GM19025 (cell line): Measurements from ENCODE around the gene EIF4EBP2.
A peak's percentile ranks its signal among the peaks of the same experiment; 100 is the strongest.

Experiments
- ATAC-seq: cut with Tn5 transposase; IDR thresholded peaks from one replicate; pipeline ENCODE4 v1.9.1; 2021; ENCODE audit warnings: mild to moderate bottlenecking, low read depth, moderate library complexity; ENCODE audit not compliant: unreplicated experiment

Gene EIF4EBP2

DNA sequence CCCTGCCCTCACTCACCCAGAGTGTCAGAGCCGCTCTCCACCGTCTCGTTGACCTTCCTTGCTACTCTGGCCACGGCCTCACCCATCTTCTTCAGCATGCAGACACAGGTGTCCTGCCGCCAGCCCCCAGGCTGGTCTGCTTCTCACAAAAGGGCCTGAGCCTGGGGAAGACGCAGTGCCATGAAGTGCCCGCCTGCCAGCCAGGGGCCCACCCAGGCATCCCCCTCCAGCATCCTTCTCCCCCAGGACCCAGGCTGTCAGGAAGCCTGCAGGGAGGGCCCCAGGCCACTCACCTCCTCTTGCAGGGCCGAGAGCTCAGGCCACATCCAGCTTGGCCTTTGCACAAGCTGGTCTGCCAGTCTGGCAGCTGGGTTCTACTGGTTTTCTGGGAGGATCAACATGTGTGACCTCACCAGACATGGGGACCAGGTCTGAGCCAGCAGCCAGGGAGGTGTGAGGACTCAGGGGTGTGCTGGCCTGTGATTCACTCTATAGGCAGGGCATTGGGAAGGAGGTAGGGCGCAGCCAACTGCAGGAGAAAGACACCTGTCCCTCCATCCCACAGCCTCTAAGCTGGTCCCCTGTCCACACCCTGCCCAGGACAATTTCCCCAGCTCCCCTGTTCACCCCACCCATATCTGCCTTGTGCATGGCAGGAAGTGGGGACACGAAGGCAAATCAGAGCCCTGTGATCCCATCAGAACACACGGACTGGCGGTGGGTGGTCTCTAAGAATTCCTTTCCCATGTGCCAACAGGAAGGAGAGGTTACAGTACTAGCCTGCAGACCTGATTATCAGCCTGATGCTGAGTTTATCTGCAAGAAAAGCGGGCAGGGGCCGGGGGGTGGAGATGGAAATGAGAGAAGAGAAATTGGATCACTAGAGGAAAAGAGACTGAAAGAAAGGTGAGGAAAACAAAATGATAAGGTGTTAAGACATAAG is 27.2 kb upstream of the EIF4EBP2 start:
- no peak for ATAC-seq

DNA sequence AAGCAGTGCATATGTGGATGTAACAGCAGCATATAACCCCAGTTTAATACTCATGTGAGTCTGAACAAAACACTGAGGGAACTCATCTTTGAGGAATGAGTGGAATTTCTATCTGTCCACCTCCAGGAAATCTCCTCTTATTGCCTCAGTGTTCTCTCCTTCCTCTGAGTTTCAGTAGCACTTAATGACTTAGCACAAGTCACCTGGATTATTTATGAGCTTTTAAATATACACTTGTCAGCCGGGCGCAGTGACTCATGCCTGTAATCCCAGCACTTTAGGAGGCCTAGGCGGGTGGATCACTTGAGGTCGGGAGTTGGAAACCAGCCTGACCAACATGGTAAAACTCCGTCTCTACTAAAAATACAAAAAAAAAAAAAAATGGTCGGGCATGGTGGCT is 25.8 kb upstream of the EIF4EBP2 start:
- no peak for ATAC-seq

DNA sequence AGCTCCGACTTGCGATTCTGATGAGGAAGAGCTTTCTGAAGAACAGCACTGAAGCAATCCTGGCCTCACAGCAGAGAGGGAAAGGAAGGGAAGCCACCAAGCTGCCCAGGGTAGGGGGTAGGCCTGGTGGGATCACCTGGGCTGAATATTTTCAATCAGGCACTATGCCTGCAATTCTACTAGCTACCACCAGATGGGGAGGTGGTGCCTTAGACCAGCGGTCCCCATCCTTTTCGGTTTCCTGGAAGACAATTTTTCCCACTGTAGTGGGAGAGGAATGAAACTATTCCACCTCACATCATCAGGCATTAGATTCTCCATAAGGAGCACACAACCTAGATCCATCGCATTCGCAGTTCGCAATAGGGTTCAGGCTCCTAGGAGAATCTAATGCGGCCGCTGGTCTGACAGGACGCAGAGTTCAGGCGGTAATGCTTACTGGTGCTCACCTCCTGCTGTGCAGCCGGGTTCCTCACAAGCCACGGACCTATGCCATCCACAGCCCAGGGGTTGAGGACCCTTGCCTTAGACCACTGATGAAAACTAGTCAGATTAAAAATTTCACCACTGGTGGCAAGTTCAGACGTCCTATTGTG is 24.3 kb upstream of the EIF4EBP2 start:
- ATAC-seq, result no peak

DNA sequence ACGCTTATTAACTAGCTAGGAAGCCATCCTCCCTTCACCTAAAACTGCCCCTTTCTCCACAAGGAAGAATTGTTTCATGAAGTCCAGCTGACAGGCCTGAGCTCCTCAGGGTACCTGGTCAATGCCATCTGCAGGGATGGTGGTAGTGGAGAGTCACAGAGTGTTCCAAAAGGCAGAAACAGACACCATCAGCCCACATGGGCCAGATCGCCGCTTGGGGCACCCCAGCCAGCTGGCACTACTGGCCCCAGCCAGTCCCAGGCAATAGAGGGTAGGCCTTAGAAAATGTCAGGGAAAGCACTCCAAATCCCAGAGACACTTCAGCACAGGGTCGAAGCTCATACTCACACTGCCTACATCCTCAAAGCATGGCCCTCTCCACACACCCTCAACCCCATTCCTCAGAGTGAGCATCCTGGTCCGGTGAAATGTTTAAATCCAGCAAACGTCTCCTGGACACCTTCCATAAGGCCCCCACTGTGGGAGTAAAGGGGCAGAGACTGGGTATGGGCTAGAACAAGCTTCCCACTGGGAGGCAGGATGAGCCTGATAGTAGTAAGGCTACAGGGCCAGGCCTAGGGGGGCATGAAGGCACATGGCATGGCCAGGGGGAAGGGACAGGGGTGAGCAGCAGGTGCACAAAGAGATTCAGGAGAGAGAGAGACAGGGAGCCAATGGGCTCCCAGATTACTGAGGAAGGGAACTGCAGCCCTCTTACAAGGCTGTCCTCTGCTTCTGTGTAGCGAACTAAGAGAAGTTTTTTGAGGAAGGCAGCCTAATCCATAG is 23.4 kb upstream of the EIF4EBP2 start:
- no peak for ATAC-seq

DNA sequence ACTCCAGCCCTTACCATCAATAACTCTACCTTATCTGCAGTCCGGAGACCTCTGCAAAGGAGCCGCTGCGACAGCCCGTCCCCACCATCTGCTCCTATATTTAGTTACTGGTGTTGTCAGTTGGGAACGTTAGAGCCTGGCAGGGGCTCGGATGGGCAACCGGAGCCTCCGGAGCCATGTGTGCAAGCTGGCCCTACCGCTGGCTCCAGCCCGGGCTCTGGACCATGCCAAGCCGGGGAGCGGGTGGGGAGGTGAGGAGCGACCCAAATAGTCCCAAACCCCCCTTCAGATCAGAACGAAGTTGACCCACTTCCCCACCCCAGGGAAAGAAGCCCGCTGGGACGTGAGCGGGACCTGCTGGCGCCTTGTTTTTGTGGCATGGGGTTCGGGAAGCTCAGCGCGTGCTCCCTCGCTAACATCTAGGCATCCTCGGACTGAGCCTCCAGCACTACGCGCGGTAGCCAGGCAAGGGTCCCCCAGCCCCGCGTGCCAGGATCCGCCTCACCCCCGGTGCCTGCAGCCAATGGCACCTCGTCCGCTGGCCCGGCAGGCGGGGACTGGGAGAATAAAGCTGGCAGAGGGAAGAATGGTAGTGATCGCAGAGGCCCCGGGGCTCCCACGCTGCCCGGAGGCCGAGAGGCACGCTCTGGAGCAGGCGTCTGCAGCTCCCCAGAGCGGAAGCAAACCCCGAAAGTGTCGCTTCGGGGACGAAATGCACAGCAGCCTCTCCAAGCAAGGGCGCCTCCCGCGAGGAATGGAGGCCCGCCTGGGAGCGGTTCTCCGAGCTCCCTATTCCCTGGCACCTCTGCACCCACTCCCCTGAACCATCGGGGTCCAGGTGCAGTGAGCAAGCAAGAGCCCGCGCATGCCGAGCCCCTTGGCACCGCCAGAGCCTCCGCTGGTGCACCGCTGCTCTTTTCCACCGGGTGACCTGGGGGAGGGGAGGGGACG is 22.2 kb upstream of the EIF4EBP2 start:
- ATAC-seq, result peak; percentile 33

DNA sequence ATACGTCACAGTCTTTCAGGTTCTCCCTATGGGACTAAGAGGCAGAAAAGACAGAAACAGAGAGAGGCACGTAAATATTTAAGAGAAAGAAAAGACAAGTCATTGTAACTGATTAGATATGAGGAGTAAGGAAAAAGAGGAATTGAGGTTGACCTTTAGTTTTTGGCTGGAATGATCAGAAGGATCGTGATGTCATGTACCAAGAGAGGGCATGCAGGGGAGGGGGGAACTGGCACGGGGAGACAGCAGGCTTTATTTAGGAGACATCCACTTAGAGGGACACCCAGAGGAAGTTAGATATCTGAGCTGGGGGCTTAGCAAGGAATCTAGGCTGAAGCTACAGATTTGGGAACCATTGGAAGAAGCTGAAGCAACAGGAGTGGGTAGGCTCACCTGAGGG is 12.3 kb upstream of the EIF4EBP2 start:
- no peak for ATAC-seq

DNA sequence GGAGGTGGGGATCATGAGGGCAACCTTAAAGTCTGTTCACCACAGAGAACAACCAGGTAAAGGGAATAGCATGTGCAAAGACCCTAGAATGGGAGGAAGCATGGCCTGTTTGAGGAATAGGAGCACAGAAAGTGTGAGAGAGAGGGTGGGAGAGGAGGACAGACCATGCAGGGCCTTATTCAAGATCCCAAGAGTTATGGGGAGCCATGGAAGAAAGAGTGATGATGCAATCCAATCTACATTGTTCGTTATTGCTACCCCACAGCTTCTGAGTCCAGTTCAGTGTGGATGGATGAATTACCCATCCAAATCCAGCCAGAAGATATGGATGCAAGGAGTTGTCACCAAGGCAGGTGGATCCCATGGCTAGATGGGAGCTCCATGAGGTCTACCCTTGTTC is 7.8 kb upstream of the EIF4EBP2 start:
- ATAC-seq, result no peak

DNA sequence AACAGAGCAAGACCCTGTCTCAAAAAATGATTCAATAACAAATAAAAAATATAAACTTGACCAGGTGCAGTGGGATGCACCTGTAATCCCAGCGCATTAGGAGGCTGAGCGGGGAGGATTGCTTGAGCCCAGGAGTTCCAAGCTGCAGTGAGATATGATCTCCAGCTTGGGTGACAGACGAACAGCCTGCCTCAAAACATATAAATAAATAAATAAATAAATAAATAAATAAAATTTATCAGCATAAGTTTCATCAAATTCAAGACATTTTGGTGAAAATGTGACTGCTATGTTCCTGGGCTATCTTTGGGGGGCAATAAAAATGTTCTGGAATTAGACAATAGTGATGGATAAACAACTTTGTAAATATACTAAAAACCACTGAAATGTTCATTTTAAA is 4.8 kb upstream of the EIF4EBP2 start:
- ATAC-seq, result no peak

DNA sequence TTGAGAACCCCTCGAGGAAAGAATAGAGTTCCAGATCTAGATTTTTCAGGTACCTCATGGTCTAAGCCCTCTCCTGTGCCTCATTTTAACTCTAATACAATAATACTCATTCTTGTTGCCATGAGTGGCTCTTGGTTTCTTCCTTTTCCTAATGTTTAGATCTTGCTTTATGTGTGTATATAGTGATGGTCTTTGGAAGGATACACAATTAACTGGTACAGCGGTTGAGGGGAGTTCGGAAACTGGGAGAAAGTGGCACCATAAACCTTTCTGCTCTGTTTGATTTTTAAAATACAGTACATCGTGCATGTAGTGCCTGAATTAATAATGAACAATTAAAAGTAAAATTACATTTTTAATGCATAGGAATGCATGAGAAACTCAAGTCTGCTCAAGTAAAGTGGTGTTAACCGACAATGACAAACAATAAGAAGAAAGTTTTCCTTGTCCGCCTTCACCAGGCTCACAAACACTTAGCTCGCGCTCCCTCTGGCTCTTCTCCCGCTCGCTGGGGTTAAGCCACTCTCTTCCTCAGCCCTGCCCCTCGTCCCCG is 386 bp upstream of the EIF4EBP2 start:
- ATAC-seq, result peak; percentile 3

DNA sequence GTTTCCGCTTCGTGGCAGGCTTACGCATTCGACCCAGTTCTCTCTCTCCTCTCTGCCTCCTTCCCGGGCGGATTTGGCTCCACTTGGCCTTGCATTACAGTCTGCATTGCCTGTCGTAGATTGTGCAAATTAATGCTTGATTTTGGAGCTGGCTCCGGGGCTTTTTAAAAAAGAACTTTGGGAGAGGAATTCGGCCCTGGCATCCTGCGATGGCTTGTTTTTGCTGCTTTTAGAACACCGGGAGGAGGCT is 767 bp downstream of the EIF4EBP2 start:
- peak; percentile 4 for ATAC-seq

DNA sequence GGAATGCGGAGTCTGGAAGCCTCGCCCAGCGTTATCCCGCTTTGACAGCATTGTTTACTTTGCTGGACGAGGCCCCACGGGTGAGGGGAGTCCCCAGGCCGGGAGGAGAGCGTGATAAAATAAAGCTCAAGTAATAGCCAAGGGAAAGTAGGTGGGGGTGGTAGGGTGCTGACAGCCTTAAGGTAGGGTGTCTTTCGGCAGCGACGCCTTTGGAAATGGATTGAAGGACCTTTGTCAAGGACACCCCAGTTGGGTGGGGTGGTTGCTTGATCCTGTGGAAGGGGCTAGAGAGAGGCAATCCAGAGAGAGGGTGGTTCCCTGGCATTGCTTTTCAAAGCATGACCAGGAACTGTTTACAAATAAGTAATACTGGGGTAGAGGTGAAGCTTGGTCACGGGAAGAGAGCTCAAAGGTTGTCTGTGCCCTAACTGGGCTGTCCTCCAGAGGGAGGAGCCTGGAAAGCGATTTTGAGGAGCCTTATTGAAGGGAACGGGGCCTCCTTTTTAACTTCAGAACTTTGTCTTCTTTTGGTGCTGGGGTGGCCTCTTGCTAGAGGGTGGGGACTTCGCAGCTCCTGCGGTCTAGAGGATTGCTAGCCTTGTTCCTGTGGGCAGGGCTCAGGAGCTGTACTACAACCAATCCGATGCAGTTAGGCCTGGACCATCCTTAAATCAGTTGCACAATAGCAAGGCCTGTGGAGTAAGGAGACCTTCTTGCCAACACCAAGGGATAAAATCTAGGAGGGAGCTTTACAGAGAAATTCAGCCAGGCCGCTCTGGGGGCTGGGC is 1.3 kb downstream of the EIF4EBP2 start:
- ATAC-seq, result no peak

DNA sequence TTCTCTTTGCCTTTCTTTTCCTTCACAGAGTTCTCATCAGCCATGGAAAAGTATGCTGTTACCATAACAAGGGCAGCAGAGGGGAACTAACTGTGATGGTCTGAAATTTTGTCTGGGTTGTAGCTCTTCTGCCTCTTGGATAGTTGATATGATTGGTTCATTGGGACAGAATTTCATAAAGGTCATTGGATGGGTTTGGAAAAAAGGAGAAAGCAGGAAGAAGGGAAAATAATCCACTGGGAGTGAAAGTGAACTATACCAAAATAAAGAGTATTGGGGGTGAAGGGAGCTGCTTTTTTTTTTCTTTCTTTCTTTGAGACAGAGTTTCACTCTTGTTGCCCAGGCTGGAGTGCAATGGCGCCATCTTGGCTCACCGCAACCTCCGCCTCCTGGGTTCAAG is 5.8 kb downstream of the EIF4EBP2 start:
- ATAC-seq, result no peak

DNA sequence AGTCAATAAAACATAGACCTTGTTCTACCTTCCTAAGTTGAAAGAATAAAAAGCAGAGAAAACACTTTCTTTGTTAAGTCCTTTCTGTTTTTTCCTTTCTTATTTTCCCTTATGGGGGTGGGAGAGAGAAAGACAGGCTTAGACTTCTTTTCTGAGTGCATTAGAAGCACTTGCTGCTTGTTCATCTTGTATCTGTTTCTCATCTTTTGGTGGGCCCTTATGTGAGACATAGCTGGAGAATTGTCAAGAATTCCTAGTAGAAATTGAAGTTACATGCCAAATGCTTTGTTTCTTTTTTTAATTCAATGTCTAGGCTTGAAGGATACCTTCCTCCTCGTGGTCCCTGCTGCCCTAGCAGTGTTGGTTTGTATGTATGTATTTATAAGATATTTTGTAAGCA is 6.7 kb downstream of the EIF4EBP2 start:
- no peak for ATAC-seq

DNA sequence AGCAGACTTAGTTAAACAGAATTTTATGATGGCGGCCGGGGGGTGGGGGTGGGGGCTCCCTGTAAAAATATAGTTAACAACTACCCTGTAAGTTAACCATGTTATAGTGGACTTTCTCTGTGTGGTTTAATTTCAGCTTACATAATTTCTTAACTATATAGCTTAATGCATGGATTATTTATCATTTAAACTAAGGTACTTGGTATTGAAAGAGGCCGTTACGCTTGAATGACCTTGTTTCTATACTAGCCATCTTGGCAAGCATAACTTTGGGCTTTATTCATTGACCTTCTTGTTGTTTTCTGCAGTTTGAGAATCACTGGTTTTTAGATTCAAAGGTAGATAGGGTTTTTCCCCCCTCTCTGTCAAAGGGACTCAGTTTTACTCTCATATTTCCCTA is 8.4 kb downstream of the EIF4EBP2 start:
- ATAC-seq, result no peak

DNA sequence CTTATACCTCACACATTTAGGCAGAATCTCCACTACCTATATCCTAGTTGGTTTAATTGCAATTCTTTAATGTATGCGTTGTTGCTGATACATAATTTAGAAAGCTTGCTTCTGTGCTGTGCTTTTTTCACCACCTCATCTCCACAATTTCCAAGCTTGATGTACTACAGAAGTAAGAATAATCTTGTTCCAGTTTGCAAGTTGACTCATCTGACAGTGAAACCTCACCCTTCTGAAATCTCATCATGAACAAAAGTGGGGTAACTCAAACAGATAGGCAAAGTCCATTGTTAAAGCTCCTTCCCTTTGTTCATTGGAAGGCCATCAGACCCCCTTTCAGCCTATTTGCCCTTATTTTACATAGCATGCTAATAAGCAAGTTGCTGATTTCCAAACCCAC is 13.6 kb downstream of the EIF4EBP2 start:
- ATAC-seq, result no peak

DNA sequence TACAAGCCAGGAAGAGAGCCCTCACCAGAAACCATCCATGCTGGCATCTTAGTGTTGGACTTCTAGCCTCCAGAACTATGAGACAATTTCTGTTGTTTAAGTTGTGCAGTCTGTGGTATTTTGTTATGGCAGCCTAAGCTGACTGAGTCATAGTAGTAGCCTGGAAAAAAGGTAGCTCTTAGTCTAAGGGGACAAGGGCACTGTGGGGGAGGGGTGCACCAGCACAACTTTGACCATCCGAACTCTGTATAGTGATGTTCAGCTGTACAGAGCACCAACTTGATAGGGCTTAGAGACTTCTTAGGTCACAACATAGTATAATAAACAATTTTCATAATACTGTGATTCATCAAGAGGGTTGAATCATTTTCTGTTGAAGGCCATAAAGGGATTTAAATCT is 14.3 kb downstream of the EIF4EBP2 start:
- ATAC-seq, result no peak

DNA sequence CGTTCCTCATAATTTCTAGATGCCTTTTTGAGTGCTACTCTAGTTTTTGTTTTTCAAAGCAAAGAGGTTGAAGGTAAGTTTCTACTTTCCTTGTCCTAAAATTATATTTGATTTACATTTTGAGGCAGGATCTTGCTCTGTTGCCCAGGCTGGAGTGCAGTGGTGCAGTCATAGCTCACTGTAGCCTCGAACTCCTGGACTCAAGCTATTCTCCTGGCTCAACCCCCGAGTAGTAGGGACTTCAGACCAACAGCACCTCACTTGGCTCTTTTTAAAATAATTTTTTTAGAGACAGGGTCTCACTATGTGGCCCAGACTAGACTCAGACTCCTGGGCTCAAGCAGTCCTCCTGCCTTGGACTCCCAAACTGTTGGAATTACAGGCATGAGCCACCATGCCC is 14.8 kb downstream of the EIF4EBP2 start:
- no peak for ATAC-seq

DNA sequence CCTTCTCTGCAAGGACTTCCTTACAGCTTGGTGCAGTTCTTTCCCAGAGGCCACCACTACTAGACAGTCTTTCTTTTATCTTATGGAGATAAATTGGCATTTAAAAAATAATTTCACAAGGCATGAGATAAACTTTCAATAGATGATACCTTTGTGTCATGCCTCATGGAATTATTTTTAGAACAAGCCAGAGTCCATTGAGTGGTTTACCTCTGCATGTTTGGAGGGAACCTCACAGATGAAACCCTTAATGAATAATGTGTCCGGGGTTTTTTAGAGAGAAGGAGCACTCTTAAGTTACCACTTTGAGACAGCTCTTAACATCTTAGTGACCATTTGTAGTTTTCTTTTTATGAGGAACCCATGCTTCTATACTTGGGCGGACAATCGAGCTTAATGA is 20.4 kb downstream of the EIF4EBP2 start:
- ATAC-seq, result no peak

DNA sequence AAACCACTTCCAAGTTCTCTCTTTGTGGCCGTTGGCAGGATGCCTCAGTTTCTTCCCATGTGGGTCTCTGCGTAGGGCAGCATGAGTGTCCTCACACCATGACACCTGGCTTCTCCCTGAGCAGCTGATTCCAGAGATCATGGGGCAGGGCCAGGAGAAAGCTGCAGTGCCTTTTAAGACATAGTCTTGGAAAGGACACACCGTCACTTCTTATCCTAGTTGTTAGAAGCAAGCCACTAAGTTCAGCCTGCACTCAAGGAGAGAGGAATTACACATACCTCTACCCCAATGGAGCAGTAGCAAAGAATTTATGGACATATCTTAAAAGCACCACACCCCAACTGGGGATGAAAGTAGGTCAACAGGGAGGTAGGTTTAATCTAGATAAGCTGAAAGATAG is 21.2 kb downstream of the EIF4EBP2 start:
- no peak for ATAC-seq
